ENCODE data around the gene CAMK1D. TPM values are rescaled to one million over a fixed set of nuclear protein-coding genes. Genes with fewer than 3 reads are reported as not detected.

CAMK1D gene
- polyA plus RNA-seq, 2 of the 4 experiments (the other 2 are of a cell fraction) = 6.6 to 12.5 TPM

DNA sequence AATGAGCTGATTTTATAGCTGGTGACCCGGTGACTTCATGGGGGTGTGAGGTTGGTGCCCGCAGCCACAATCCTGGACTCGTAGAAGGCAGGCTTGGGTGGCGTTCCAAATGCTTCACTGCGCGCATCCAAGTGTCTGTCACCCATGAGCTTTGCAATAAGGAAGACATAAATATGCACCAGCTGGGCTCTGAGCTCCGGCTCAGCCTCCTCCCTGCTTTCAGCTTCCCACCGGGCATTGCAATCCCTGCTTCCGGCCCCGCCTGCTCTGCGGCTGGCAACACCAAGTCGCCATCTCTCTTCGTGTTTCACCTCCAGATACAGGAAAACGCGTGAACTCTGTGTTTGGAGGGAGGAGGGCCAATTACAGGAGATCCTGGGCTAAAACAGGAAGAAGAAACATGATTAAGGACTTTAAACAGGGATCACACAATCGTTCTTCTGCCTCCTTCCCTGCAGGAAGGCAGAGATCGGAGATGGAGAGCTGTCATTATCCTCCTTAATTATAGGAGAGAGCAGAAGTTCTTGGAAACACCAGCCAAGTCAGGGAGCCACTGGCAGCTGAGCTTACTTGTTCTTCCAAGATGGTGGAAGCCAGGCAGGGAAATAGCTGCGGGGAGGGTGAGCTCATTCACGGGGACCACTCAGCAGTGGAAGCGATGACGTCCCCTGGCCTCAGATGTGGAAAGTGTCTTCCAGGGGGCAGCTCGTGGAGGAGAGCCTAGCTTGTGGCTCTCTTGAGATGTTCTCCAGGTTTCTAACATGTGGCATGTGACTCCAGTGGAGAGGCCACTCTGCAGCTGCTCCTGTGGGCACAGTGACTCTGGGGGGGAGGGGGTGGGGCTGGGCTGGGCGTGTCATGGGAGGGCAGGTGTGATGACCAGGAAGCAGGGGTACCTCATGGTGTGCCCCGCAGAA, 134.9 kb downstream of the CAMK1D start:
- H3K27ac ChIP-seq = peak overlapping the region in 1 of 2 experiments; percentile 14; a peak in 1 of 6 replicates
- H3K4me1 ChIP-seq = peaks cover 2% of the 10 kb centered on the region; the same call in 1 of the 3 replicates
- POLR2A ChIA-PET = no interaction called here
- DNase-seq (ENCODE audit: low read depth in 1 of 2, low spot score in 1 of 2) (no peak), ATAC-seq (no peak), FAIRE-seq (no peak)
- 80% methylated on average over 23 of the region's 24 CpGs for WGBS (ENCODE audit: missing lambda C conversion rate)
- TF ChIP-seq CBX8 (IDR thresholded peaks at IDR 0.05) = no peak
- TF ChIP-seq FOSL2 (IDR thresholded peaks at IDR 0.05) = no peak
- no peak for TF ChIP-seq FOSL2 (CRISPR knock-in tag; IDR thresholded peaks at IDR 0.05)
- TF ChIP-seq FOSB (CRISPR knock-in tag; IDR thresholded peaks at IDR 0.05) = no peak
- TF ChIP-seq POLR2AphosphoS2 (conservative IDR thresholded peaks at IDR 0.05; ENCODE audit: low read length) = no peak
- no peak for TF ChIP-seq NFE2L2 (conservative IDR thresholded peaks at IDR 0.05; ENCODE audit: low read length)
- no peak for TF ChIP-seq CHD2 (IDR thresholded peaks at IDR 0.05; ENCODE audit: low read length, partially characterized antibody)
- no peak for TF ChIP-seq JUNB (IDR thresholded peaks at IDR 0.05)
- no peak for TF ChIP-seq RCOR1 (IDR thresholded peaks at IDR 0.05; ENCODE audit: low read depth, low read length)
- TF ChIP-seq, protein P1, sequence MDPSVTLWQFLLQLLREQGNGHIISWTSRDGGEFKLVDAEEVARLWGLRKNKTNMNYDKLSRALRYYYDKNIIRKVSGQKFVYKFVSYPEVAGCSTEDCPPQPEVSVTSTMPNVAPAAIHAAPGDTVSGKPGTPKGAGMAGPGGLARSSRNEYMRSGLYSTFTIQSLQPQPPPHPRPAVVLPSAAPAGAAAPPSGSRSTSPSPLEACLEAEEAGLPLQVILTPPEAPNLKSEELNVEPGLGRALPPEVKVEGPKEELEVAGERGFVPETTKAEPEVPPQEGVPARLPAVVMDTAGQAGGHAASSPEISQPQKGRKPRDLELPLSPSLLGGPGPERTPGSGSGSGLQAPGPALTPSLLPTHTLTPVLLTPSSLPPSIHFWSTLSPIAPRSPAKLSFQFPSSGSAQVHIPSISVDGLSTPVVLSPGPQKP (IDR thresholded peaks at IDR 0.05; ENCODE audit: low read depth, low read length) = no peak
- no peak for TF ChIP-seq USF2 (IDR thresholded peaks at IDR 0.05)
- TF ChIP-seq CEBPB (IDR thresholded peaks at IDR 0.05) = no peak
- TF ChIP-seq MAFK (IDR thresholded peaks at IDR 0.05; ENCODE audit: partially characterized antibody) = no peak
- no peak for TF ChIP-seq TFCP2L1 (CRISPR knock-in tag; IDR thresholded peaks at IDR 0.05)
- TF ChIP-seq HMGXB4 (CRISPR knock-in tag; IDR thresholded peaks at IDR 0.05; ENCODE audit: borderline replicate concordance) = no peak
- no peak for TF ChIP-seq ZC3H11A (IDR thresholded peaks at IDR 0.05)
- TF ChIP-seq CHD4 (IDR thresholded peaks at IDR 0.05; ENCODE audit: borderline replicate concordance) = no peak
- TF ChIP-seq RAD21 (conservative IDR thresholded peaks at IDR 0.05 in 1 of 2, IDR thresholded peaks at IDR 0.05 in 1 of 2) = no peak
- no peak overlapping the region for H3K4me3 ChIP-seq
- peaks cover 3% of the 10 kb centered on the region; the same call in 1 of the 3 replicates for H3K9me3 ChIP-seq
- no peak overlapping the region for H3K4me2 ChIP-seq
- CTCF ChIA-PET = interaction anchor here (0.6 to 1.3 kb wide), 5 partner anchors 8 to 172 kb away, joined by 3 to 4 read pairs (median 3); no protein-coding TSS in a partner anchor

- Histone ChIP-seq H3K4me3 (no peak overlapping the region), H3K27ac (0 out of 6 replicates have a peak overlapping the region, but pooled peaks of 1 of the 2 experiments have one; percentile 14), H3K4me2 (no peak overlapping the region), H3K4me1 (peaks cover 6% of the 10 kb centered on the region; the same call in 1 of the 3 replicates), H3K9me3 (peaks cover 3% of the 10 kb centered on the region; the same call in 1 of the 3 replicates)
- ATAC-seq = peak; percentile 30 to 52; a peak in 3 of 6 replicates
- ChIA-PET POLR2A (no interaction called here), CTCF (interaction anchor here (0.6 to 1.3 kb wide), 5 partner anchors 10 to 171 kb away, joined by 3 to 4 read pairs (median 3); no protein-coding TSS in a partner anchor)
- no peak for TF ChIP-seq FOSB (CRISPR knock-in tag; IDR thresholded peaks at IDR 0.05)
- no peak for TF ChIP-seq SMC3 (IDR thresholded peaks at IDR 0.05)
- TF ChIP-seq RFX5 (IDR thresholded peaks at IDR 0.05) = no peak
- no peak for TF ChIP-seq POLR2AphosphoS2 (conservative IDR thresholded peaks at IDR 0.05; ENCODE audit: low read length)
- TF ChIP-seq HES2 (IDR thresholded peaks at IDR 0.05) = no peak
- no peak for TF ChIP-seq BCL3 (IDR thresholded peaks at IDR 0.05)
- no peak for TF ChIP-seq GATA3 (IDR thresholded peaks at IDR 0.05; ENCODE audit: borderline replicate concordance)
- TF ChIP-seq, protein P1 (IDR thresholded peaks at IDR 0.05; ENCODE audit: low read depth, low read length) = no peak
- no peak for TF ChIP-seq NPAS2 (CRISPR knock-in tag; IDR thresholded peaks at IDR 0.05; ENCODE audit: borderline replicate concordance)
- TF ChIP-seq, protein P2, sequence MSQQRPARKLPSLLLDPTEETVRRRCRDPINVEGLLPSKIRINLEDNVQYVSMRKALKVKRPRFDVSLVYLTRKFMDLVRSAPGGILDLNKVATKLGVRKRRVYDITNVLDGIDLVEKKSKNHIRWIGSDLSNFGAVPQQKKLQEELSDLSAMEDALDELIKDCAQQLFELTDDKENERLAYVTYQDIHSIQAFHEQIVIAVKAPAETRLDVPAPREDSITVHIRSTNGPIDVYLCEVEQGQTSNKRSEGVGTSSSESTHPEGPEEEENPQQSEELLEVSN (IDR thresholded peaks at IDR 0.05; ENCODE audit: borderline replicate concordance, low read depth) = no peak
- no peak for TF ChIP-seq TP53 (CRISPR knock-in tag; IDR thresholded peaks at IDR 0.05)
- DNase-seq (ENCODE audit: low read depth in 1 of 2, low spot score in 1 of 2) = peak in 1 of 2 experiments; percentile 13
- WGBS (ENCODE audit: missing lambda C conversion rate) = 81% methylated on average over 26 of the region's 26 CpGs
- FAIRE-seq = no peak
Measured at GRCh38 chr10:12484941-12485805, 135.8 kb downstream of the CAMK1D start.
